ENCODE measurements around the gene LGALS9.

DNA sequence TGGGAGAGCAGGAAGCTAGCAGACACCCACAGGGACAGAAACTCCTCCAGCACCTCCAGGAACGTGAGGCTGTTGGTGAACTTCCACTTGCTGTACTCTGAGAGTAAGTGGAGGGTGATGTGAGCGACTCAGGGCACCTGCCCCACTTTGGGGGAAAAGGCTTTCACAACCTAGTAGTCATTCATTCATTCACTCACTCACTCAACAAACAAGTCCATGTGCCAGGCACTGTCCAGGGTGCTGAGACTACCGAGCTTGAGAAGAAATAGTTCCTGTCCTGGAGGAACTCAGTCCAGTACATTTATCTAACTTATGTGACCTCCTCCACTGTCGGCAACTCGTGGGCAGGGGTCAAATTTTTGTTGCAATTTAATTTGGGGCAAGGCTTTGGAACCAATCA, 26.6 kb downstream of the LGALS9 start:
- TF ChIP-seq, protein P1, sequence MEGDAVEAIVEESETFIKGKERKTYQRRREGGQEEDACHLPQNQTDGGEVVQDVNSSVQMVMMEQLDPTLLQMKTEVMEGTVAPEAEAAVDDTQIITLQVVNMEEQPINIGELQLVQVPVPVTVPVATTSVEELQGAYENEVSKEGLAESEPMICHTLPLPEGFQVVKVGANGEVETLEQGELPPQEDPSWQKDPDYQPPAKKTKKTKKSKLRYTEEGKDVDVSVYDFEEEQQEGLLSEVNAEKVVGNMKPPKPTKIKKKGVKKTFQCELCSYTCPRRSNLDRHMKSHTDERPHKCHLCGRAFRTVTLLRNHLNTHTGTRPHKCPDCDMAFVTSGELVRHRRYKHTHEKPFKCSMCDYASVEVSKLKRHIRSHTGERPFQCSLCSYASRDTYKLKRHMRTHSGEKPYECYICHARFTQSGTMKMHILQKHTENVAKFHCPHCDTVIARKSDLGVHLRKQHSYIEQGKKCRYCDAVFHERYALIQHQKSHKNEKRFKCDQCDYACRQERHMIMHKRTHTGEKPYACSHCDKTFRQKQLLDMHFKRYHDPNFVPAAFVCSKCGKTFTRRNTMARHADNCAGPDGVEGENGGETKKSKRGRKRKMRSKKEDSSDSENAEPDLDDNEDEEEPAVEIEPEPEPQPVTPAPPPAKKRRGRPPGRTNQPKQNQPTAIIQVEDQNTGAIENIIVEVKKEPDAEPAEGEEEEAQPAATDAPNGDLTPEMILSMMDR (IDR thresholded peaks at IDR 0.05), result no peak
- TF ChIP-seq POLR2A (IDR thresholded peaks at IDR 0.05), result no peak
- no peak for TF ChIP-seq EP300 (IDR thresholded peaks at IDR 0.05)
